ENCODE measurements around the gene MEGF11. TPM values are rescaled to one million over a fixed set of nuclear protein-coding genes. Genes with fewer than 3 reads are reported as not detected.

The MEGF11 gene
- total RNA-seq, 6 experiments from 2014 or later, result not detected

DNA sequence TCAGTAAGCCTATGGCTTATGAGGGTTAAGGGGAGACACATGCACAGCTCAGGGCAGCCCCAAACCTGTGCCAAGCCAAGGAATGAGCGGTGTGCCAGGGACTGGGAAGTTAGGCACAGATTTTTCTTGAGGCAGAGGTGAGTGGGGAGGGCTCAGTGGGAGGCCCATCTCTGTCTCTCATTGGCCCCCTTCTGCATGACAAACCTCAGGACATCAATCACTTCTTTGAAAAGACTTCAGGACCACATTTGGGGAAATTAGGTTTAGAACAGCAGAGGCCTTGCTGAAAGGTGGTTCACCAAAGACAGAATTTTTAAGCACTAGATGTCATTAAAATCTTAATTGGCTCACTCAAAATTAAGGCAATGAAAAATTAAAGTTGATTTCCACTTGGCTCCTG is 327.1 kb downstream of the MEGF11 start:
- H3K27me3 ChIP-seq, result no peaks in the 10 kb centered on the region
- no peaks in the 10 kb centered on the region for H3K4me1 ChIP-seq
- no peaks in the 10 kb centered on the region for H3K36me3 ChIP-seq
- TF ChIP-seq, protein P1, sequence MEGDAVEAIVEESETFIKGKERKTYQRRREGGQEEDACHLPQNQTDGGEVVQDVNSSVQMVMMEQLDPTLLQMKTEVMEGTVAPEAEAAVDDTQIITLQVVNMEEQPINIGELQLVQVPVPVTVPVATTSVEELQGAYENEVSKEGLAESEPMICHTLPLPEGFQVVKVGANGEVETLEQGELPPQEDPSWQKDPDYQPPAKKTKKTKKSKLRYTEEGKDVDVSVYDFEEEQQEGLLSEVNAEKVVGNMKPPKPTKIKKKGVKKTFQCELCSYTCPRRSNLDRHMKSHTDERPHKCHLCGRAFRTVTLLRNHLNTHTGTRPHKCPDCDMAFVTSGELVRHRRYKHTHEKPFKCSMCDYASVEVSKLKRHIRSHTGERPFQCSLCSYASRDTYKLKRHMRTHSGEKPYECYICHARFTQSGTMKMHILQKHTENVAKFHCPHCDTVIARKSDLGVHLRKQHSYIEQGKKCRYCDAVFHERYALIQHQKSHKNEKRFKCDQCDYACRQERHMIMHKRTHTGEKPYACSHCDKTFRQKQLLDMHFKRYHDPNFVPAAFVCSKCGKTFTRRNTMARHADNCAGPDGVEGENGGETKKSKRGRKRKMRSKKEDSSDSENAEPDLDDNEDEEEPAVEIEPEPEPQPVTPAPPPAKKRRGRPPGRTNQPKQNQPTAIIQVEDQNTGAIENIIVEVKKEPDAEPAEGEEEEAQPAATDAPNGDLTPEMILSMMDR (IDR thresholded peaks at IDR 0.05), result no peak
- no peak for TF ChIP-seq POLR2A (IDR thresholded peaks at IDR 0.05)
- ATAC-seq (no peak), DNase-seq (peak in 1 of 3 donors; percentile 21)
- H3K27ac ChIP-seq, result no peak overlapping the region
- WGBS (ENCODE audit: insufficient coverage, low coverage, low lambda C conversion rate, missing lambda C conversion rate), result 100% methylated on average over 1 of the region's 1 CpG
- no peaks in the 10 kb centered on the region for H3K9me3 ChIP-seq
- no peak overlapping the region for H3K4me3 ChIP-seq
- intact Hi-C loops (cut with DNase I), result no loop called here

DNA sequence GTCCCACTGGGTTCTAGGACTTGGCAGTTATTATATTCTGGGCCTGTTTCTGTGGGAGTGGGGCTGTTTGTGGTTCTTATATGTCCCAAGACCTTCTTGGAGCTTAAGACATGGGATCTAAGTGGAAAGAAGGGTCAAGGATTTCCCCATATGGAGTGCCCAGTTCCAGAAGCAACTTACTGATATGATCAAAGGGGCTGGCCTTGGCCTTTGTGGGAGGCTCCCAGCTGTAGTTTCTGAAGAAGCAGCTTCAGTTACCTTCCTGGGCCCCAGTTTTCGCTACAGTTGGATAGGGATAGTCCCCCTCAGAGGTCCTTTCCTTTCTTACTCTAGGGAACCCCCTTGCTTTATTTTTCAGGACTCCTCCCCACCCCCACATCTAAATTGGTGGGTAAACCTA is 328.2 kb downstream of the MEGF11 start:
- DNase-seq, result no peak
- no peaks in the 10 kb centered on the region for H3K36me3 ChIP-seq
- H3K27me3 ChIP-seq, result no peaks in the 10 kb centered on the region
- intact Hi-C loops (cut with DNase I), result no loop called here
- ATAC-seq, result no peak
- no peak overlapping the region for H3K4me3 ChIP-seq
- 86% methylated on average over 1 of the region's 1 CpG for WGBS (ENCODE audit: insufficient coverage, low coverage, low lambda C conversion rate, missing lambda C conversion rate)
- H3K9me3 ChIP-seq, result no peaks in the 10 kb centered on the region
- no peaks in the 10 kb centered on the region for H3K4me1 ChIP-seq
- TF ChIP-seq POLR2A (IDR thresholded peaks at IDR 0.05), result no peak
- TF ChIP-seq, protein P1 (IDR thresholded peaks at IDR 0.05), result no peak
- H3K27ac ChIP-seq, result no peak overlapping the region

DNA sequence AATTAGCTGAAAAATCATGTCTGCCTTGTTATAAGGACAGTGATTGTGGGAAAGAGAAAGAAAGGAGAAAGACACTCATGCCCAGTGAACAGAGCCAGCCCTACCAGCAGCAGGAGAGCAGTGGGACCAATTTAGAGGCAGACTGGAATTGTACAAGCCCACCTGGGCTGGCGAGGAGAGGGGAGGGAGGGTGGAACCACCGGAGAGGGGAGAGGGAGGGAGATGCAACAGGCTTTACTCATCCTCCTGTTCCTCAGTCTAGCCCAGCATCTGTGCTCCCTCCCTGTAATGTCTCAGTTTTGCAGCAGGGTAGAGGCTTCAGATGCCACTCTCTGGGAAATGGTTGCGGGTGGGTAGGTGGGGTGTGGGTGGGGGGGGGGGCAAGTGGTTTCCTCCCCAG is 329.5 kb downstream of the MEGF11 start:
- Histone ChIP-seq H3K4me3 (no peak overlapping the region), H3K36me3 (no peaks in the 10 kb centered on the region), H3K4me1 (no peaks in the 10 kb centered on the region), H3K9me3 (no peaks in the 10 kb centered on the region), H3K27ac (no peak overlapping the region), H3K27me3 (no peaks in the 10 kb centered on the region)
- DNase-seq (no peak), ATAC-seq (no peak)
- no CpG with 5 or more reads among the region's 3 CpGs for WGBS (ENCODE audit: insufficient coverage, low coverage, low lambda C conversion rate, missing lambda C conversion rate)
- intact Hi-C loops (cut with DNase I), result no loop called here
- TF ChIP-seq, protein P1 (IDR thresholded peaks at IDR 0.05), result no peak
- TF ChIP-seq POLR2A (IDR thresholded peaks at IDR 0.05), result no peak

DNA sequence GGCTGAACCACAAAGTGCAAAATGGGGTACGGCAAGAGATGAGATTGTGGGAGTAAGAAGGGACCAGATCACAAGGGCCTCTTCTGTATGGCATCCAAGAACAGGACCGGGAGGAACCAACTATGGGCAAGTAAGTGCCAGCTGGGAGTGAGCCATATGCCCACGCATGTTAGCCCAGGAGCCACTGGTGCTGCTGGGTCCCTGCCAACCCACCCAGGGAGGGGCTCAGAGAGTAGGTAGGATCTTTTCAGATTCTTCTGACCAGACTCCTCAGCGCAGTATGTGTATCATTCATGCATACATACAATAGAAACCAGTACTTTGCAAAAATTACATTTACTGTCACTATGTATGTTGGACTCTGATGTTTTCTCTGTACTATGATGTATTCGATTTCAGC is 330.3 kb downstream of the MEGF11 start:
- Histone ChIP-seq H3K4me1 (no peaks in the 10 kb centered on the region), H3K4me3 (no peak overlapping the region), H3K36me3 (no peaks in the 10 kb centered on the region), H3K27me3 (no peaks in the 10 kb centered on the region), H3K27ac (no peak overlapping the region), H3K9me3 (no peaks in the 10 kb centered on the region)
- WGBS (ENCODE audit: insufficient coverage, low coverage, low lambda C conversion rate, missing lambda C conversion rate), result 84% methylated on average over 4 of the region's 5 CpGs
- intact Hi-C loops (cut with DNase I), result no loop called here
- no peak for ATAC-seq
- TF ChIP-seq, protein P1 (IDR thresholded peaks at IDR 0.05), result no peak
- no peak for TF ChIP-seq POLR2A (IDR thresholded peaks at IDR 0.05)
- no peak for DNase-seq

DNA sequence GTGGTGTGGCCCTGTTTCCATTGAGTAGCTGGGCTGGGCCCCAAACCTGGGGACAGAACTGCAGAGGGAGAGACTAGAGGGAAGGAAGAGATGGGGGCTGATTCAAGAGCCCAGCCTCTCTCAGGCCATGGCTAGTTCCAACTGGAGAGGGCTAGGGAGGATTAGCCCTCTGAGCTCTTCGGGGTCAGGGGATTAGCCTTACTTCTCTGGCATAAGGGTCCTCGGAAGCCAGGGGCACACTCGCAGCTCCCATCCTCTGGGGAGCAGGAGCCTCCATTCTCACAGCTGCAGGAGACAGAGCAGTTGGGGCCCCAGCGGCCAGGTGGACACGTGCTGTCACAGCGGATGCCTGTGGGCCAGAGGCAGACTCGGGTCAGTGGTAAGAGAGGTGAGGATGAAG is 330.9 kb downstream of the MEGF11 start:
- WGBS (ENCODE audit: insufficient coverage, low coverage, low lambda C conversion rate, missing lambda C conversion rate), result 96% methylated on average over 3 of the region's 7 CpGs
- H3K4me3 ChIP-seq, result no peak overlapping the region
- intact Hi-C loops (cut with DNase I), result no loop called here
- ATAC-seq, result no peak
- H3K27ac ChIP-seq, result no peak overlapping the region
- no peak for DNase-seq
- H3K9me3 ChIP-seq, result no peaks in the 10 kb centered on the region
- H3K36me3 ChIP-seq, result no peaks in the 10 kb centered on the region
- no peaks in the 10 kb centered on the region for H3K4me1 ChIP-seq
- no peak for TF ChIP-seq POLR2A (IDR thresholded peaks at IDR 0.05)
- TF ChIP-seq, protein P1 (IDR thresholded peaks at IDR 0.05), result no peak
- no peaks in the 10 kb centered on the region for H3K27me3 ChIP-seq

Data from right lobe of liver (tissue), 6 donors.